Measurements from ENCODE around the gene C5.

DNA sequence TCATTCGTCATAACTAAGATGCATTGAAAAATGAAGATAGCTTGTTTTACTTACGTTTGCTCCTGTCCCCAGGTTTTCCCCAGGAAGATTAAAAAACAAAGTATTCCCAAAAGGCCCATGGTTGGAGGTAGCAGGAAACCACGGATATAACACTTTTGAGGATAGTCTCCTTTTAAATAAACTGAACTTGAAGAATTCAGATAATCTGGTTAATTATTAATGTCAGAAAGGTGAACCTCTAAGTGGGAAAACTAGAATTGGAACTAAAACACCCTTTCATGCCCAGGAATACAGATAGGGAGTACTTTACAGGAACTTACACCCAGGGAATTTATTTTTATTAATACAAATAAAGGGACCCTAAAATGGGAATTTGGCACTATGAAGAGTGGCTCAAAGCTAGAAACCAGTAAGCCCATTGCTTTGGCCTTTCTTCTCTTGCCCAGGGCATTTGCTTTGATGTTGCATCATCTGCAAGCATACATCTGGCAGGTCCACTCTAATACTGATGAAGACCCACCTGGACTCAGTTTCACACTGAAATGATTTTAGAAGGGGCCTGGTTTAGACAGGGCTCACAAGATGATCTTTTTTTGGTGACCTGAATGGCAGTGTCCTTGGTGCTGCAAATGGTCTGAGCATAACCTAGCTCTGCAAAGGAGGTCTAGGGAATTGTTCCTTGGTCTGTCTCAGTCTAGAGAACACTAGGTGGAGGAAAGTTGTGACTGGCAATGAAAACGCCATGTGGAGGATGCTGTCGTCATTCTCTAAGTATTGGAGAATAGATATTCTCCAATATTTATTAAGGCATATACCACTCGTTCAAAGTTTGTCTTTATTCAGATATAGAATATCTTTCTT lies at the start of gene C5:
- TF ChIP-seq, protein P1, sequence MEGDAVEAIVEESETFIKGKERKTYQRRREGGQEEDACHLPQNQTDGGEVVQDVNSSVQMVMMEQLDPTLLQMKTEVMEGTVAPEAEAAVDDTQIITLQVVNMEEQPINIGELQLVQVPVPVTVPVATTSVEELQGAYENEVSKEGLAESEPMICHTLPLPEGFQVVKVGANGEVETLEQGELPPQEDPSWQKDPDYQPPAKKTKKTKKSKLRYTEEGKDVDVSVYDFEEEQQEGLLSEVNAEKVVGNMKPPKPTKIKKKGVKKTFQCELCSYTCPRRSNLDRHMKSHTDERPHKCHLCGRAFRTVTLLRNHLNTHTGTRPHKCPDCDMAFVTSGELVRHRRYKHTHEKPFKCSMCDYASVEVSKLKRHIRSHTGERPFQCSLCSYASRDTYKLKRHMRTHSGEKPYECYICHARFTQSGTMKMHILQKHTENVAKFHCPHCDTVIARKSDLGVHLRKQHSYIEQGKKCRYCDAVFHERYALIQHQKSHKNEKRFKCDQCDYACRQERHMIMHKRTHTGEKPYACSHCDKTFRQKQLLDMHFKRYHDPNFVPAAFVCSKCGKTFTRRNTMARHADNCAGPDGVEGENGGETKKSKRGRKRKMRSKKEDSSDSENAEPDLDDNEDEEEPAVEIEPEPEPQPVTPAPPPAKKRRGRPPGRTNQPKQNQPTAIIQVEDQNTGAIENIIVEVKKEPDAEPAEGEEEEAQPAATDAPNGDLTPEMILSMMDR (IDR thresholded peaks at IDR 0.05) = no peak
- TF ChIP-seq POLR2AphosphoS5 (IDR thresholded peaks at IDR 0.05) (no peak), POLR2A (IDR thresholded peaks at IDR 0.05) (no peak), EP300 (IDR thresholded peaks at IDR 0.05; ENCODE audit: low read depth) (no peak)

Measured in transverse colon (tissue), 4 donors.